Measurements from ENCODE around the gene HECW1.

HECW1 gene

GRCh38 chr7:43307522-43307921 lies 195.1 kb downstream of the HECW1 start:
- Histone ChIP-seq H3K27ac (ENCODE audit: low read depth, low read length) (no peak overlapping the region), H3K9me3 (ENCODE audit: control insufficient read depth, insufficient read depth, low read depth, low read length) (no peaks in the 10 kb centered on the region), H3K4me1 (ENCODE audit: control insufficient read depth, insufficient read depth, low read length) (peaks cover 16% of the 10 kb centered on the region), H3K36me3 (ENCODE audit: control insufficient read depth, insufficient read depth, low read length) (no peaks in the 10 kb centered on the region; the same call in 1 of the 2 replicates), H3K9ac (ENCODE audit: low read length) (no peak overlapping the region), H3K4me3 (ENCODE audit: low read depth, low read length) (no peak overlapping the region), H3K27me3 (ENCODE audit: control insufficient read depth, insufficient read depth, low read length) (no peaks in the 10 kb centered on the region)

DNA sequence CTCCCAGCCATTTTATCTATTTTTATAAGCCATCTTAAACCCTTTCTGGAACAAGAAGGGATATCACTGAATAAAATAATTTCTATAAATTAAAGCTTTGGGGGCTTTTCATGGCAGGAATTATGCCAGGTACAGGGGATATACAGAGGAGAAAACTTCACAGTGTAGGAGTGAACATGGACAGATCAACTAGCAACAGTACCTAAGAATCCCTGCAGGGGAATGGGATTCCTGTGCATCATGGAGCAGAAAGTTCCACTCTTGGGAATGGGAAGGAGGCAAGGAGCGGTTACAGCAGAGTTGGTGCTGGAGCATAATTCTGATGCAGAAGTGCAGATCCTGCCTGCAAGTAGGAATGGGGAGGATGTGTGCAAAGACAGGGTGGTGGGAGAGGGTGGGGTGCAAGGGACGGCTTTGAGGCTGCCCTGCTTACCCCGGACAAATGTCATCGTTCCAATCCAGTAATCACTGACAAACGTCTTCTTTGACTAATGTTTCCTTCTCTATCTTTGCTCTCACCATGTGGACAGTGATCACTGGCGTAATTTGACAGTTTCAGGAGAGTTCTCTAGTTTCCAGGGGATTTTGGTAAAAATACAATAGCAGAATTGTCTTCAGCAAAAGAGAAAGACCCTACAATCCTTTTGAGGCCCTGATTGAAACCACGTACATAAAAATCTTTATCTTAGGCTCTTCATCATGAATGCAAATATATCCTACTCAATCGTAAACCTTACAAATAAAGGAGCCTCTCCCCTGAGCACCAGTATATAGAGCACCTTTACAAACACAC lies 196.7 kb downstream of the HECW1 start:
- Histone ChIP-seq H3K4me3 (ENCODE audit: low read depth, low read length) (no peak overlapping the region), H3K9me3 (ENCODE audit: control insufficient read depth, insufficient read depth, low read depth, low read length) (no peaks in the 10 kb centered on the region), H3K27ac (ENCODE audit: low read depth, low read length) (no peak overlapping the region), H3K27me3 (ENCODE audit: control insufficient read depth, insufficient read depth, low read length) (no peaks in the 10 kb centered on the region), H3K36me3 (ENCODE audit: control insufficient read depth, insufficient read depth, low read length) (no peaks in the 10 kb centered on the region; the same call in 1 of the 2 replicates), H3K4me1 (ENCODE audit: control insufficient read depth, insufficient read depth, low read length) (peaks cover under 1% of the 10 kb centered on the region), H3K9ac (ENCODE audit: low read length) (no peak overlapping the region)

DNA sequence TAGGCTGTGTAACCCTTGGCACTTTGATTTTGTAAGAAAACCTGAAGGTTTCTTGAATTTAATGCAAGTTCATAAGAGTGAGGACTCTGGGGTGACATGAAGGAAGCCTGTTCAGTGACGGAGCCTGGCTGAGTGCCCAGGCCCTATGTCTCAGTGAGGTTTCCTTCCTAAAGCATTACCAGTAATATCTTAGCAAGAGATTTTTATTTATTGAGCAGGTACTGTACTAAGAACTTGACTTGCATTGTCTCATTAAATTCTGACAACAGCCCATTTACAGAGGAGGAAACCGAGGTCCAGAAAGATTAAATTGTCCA lies 197.2 kb downstream of the HECW1 start:
- Histone ChIP-seq H3K27me3 (ENCODE audit: control insufficient read depth, insufficient read depth, low read length) (no peaks in the 10 kb centered on the region), H3K27ac (ENCODE audit: low read depth, low read length) (no peak overlapping the region), H3K4me1 (ENCODE audit: control insufficient read depth, insufficient read depth, low read length) (no peaks in the 10 kb centered on the region), H3K9me3 (ENCODE audit: control insufficient read depth, insufficient read depth, low read depth, low read length) (no peaks in the 10 kb centered on the region), H3K36me3 (ENCODE audit: control insufficient read depth, insufficient read depth, low read length) (no peaks in the 10 kb centered on the region; the same call in 1 of the 2 replicates), H3K9ac (ENCODE audit: low read length) (no peak overlapping the region), H3K4me3 (ENCODE audit: low read depth, low read length) (no peak overlapping the region)

GRCh38 chr7:43311052-43311451 lies 198.6 kb downstream of the HECW1 start:
- no peaks in the 10 kb centered on the region for H3K9me3 ChIP-seq (ENCODE audit: control insufficient read depth, insufficient read depth, low read depth, low read length)
- H3K36me3 ChIP-seq (ENCODE audit: control insufficient read depth, insufficient read depth, low read length): no peaks in the 10 kb centered on the region; the same call in 1 of the 2 replicates
- H3K27ac ChIP-seq (ENCODE audit: low read depth, low read length): no peak overlapping the region
- no peak overlapping the region for H3K4me3 ChIP-seq (ENCODE audit: low read depth, low read length)
- no peaks in the 10 kb centered on the region for H3K4me1 ChIP-seq (ENCODE audit: control insufficient read depth, insufficient read depth, low read length)
- no peak overlapping the region for H3K9ac ChIP-seq (ENCODE audit: low read length)
- H3K27me3 ChIP-seq (ENCODE audit: control insufficient read depth, insufficient read depth, low read length): no peaks in the 10 kb centered on the region

- Histone ChIP-seq H3K9me3 (ENCODE audit: control insufficient read depth, insufficient read depth, low read depth, low read length) (no peaks in the 10 kb centered on the region), H3K27me3 (ENCODE audit: control insufficient read depth, insufficient read depth, low read length) (no peaks in the 10 kb centered on the region), H3K36me3 (ENCODE audit: control insufficient read depth, insufficient read depth, low read length) (no peaks in the 10 kb centered on the region; the same call in 1 of the 2 replicates), H3K4me3 (ENCODE audit: low read depth, low read length) (no peak overlapping the region), H3K4me1 (ENCODE audit: control insufficient read depth, insufficient read depth, low read length) (0 out of 2 replicates have a peak, but pooled peaks cover under 1% of the 10 kb centered on the region), H3K27ac (ENCODE audit: low read depth, low read length) (no peak overlapping the region), H3K9ac (ENCODE audit: low read length) (no peak overlapping the region)
Observed at GRCh38 chr7:43311694-43312093, 199.2 kb downstream of the HECW1 start.

GRCh38 chr7:43313628-43314378 lies 201.4 kb downstream of the HECW1 start:
- Histone ChIP-seq H3K4me3 (ENCODE audit: low read depth, low read length) (no peak overlapping the region), H3K27me3 (ENCODE audit: control insufficient read depth, insufficient read depth, low read length) (no peaks in the 10 kb centered on the region), H3K4me1 (ENCODE audit: control insufficient read depth, insufficient read depth, low read length) (0 out of 2 replicates have a peak, but pooled peaks cover 7% of the 10 kb centered on the region), H3K9ac (ENCODE audit: low read length) (no peak overlapping the region), H3K27ac (ENCODE audit: low read depth, low read length) (no peak overlapping the region), H3K9me3 (ENCODE audit: control insufficient read depth, insufficient read depth, low read depth, low read length) (no peaks in the 10 kb centered on the region), H3K36me3 (ENCODE audit: control insufficient read depth, insufficient read depth, low read length) (no peaks in the 10 kb centered on the region; the same call in 1 of the 2 replicates)

- 0 out of 2 replicates have a peak, but pooled peaks cover 7% of the 10 kb centered on the region for H3K4me1 ChIP-seq (ENCODE audit: control insufficient read depth, insufficient read depth, low read length)
- no peak overlapping the region for H3K27ac ChIP-seq (ENCODE audit: low read depth, low read length)
- H3K9ac ChIP-seq (ENCODE audit: low read length): no peak overlapping the region
- no peaks in the 10 kb centered on the region for H3K27me3 ChIP-seq (ENCODE audit: control insufficient read depth, insufficient read depth, low read length)
- H3K4me3 ChIP-seq (ENCODE audit: low read depth, low read length): no peak overlapping the region
- no peaks in the 10 kb centered on the region; the same call in 1 of the 2 replicates for H3K36me3 ChIP-seq (ENCODE audit: control insufficient read depth, insufficient read depth, low read length)
- H3K9me3 ChIP-seq (ENCODE audit: control insufficient read depth, insufficient read depth, low read depth, low read length): no peaks in the 10 kb centered on the region
Observed at GRCh38 chr7:43314379-43315158, 202.1 kb downstream of the HECW1 start.

- H3K9ac ChIP-seq (ENCODE audit: low read length): no peak overlapping the region
- 0 out of 2 replicates have a peak, but pooled peaks cover 7% of the 10 kb centered on the region for H3K4me1 ChIP-seq (ENCODE audit: control insufficient read depth, insufficient read depth, low read length)
- no peak overlapping the region for H3K4me3 ChIP-seq (ENCODE audit: low read depth, low read length)
- no peaks in the 10 kb centered on the region for H3K36me3 ChIP-seq (ENCODE audit: control insufficient read depth, insufficient read depth, low read length)
- no peak overlapping the region for H3K27ac ChIP-seq (ENCODE audit: low read depth, low read length)
- no peaks in the 10 kb centered on the region for H3K9me3 ChIP-seq (ENCODE audit: control insufficient read depth, insufficient read depth, low read depth, low read length)
- H3K27me3 ChIP-seq (ENCODE audit: control insufficient read depth, insufficient read depth, low read length): no peaks in the 10 kb centered on the region
Observed at GRCh38 chr7:43317075-43317474, 204.6 kb downstream of the HECW1 start.

GRCh38 chr7:43318188-43318770 lies 205.8 kb downstream of the HECW1 start:
- no peaks in the 10 kb centered on the region for H3K27me3 ChIP-seq (ENCODE audit: control insufficient read depth, insufficient read depth, low read length)
- H3K9me3 ChIP-seq (ENCODE audit: control insufficient read depth, insufficient read depth, low read depth, low read length): no peaks in the 10 kb centered on the region

DNA sequence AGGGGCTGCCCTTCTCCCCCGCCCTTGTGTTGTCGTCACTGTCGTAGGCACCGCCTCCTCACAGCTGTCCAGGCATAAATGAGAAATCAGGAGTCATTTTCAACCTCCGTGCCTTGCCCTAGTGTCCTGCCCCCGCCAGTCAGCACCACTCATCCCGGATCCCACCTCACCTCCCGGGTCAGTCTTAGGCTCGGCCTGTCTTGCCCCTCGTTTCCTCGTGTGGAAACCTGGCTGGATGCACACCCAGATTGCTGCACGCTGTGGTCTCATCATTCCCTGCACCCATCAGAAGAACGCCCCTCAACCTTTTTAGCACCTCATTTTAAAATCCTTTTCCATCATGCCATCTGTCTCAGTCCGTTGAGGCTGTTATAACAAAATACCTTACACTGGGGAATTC lies 213.1 kb downstream of the HECW1 start:
- H3K4me1 ChIP-seq (ENCODE audit: control insufficient read depth, insufficient read depth, low read length): no peaks in the 10 kb centered on the region
- no peak overlapping the region for H3K27ac ChIP-seq (ENCODE audit: low read depth, low read length)
- no peak overlapping the region for H3K9ac ChIP-seq (ENCODE audit: low read length)

More at GRCh38 chr7:43318188-43318770, 205.8 kb downstream of the HECW1 start:
- H3K36me3 ChIP-seq (ENCODE audit: control insufficient read depth, insufficient read depth, low read length): no peaks in the 10 kb centered on the region
- H3K9ac ChIP-seq (ENCODE audit: low read length): no peak overlapping the region
- H3K4me1 ChIP-seq (ENCODE audit: control insufficient read depth, insufficient read depth, low read length): 0 out of 2 replicates have a peak, but pooled peaks cover 7% of the 10 kb centered on the region
- no peak overlapping the region for H3K27ac ChIP-seq (ENCODE audit: low read depth, low read length)
- H3K4me3 ChIP-seq (ENCODE audit: low read depth, low read length): no peak overlapping the region

More for the DNA sequence above, 213.1 kb downstream of the HECW1 start:
- no peaks in the 10 kb centered on the region for H3K27me3 ChIP-seq (ENCODE audit: control insufficient read depth, insufficient read depth, low read length)
- no peak overlapping the region for H3K4me3 ChIP-seq (ENCODE audit: low read depth, low read length)
- no peaks in the 10 kb centered on the region for H3K36me3 ChIP-seq (ENCODE audit: control insufficient read depth, insufficient read depth, low read length)
- H3K9me3 ChIP-seq (ENCODE audit: control insufficient read depth, insufficient read depth, low read depth, low read length): no peaks in the 10 kb centered on the region

Data from HUES6 (cell line).